Skeletal muscle tissue (tissue), 5 donors: ENCODE results near the gene DIMT1. TPM values are rescaled to one million over a fixed set of nuclear protein-coding genes. Genes with fewer than 3 reads are reported as not detected.

Source experiments
- H3K27ac ChIP-seq: one replicate; pipeline ENCODE4 v1.7.0; 2013; ENCODE audit warnings: mild to moderate bottlenecking, low read depth, low read length, inconsistent platforms
- H3K27me3 ChIP-seq, 3 donors: one replicate each; pipeline ENCODE4 v1.7.0; 2013; ENCODE audit warnings: low read length in 3 of 3; ENCODE audit not compliant: control insufficient read depth in 3 of 3, insufficient read depth in 3 of 3
- H3K36me3 ChIP-seq, 3 donors: one replicate each; pipeline ENCODE4 v1.7.0; 2013; ENCODE audit warnings: low read length in 3 of 3; ENCODE audit not compliant: control insufficient read depth in 3 of 3, insufficient read depth in 3 of 3
- H3K4me1 ChIP-seq, 3 donors: one replicate each; pipeline ENCODE4 v1.7.0; 2013; ENCODE audit warnings: low read length in 3 of 3, mild to moderate bottlenecking in 3 of 3; ENCODE audit not compliant: control insufficient read depth in 3 of 3, insufficient read depth in 3 of 3
- H3K4me3 ChIP-seq, 3 donors: one replicate each; pipeline ENCODE4 v1.7.0; 2013; ENCODE audit warnings: low read length in 3 of 3
- H3K9ac ChIP-seq, 3 donors: one replicate each; pipeline ENCODE4 v1.7.0; 2013; ENCODE audit warnings: low read length in 3 of 3, mild to moderate bottlenecking in 3 of 3, moderate library complexity in 2 of 3, low read depth in 1 of 3
- H3K9me3 ChIP-seq, 3 donors: one replicate each; pipeline ENCODE4 v1.7.0; 2013; ENCODE audit warnings: low read length in 3 of 3; ENCODE audit not compliant: control insufficient read depth in 3 of 3
- small RNA-seq: library from RNA; depleted of rRNA; stranded (forward); fragments of <200 nt; gene quantifications from one replicate; pipeline ENCODE3, GENCODE V24; 2014
- total RNA-seq: library from RNA; depleted of rRNA; stranded (reverse); fragments of >200 nt; gene quantifications from one replicate; pipeline ENCODE4 v1.2.3, GENCODE V29; 2014
- donor health status: Osteomylitis.

DIMT1 gene
- total RNA-seq, 1 donor from 2014 or later, result 13.0 TPM

GRCh38 chr5:62342476-62342837 lies 61.2 kb downstream of the DIMT1 start:
- H3K36me3 ChIP-seq, result no peaks in the 10 kb centered on the region
- no peak overlapping the region for H3K27ac ChIP-seq
- no peaks in the 10 kb centered on the region for H3K9me3 ChIP-seq
- no peak overlapping the region for H3K9ac ChIP-seq
- H3K27me3 ChIP-seq, result no peaks in the 10 kb centered on the region
- H3K4me3 ChIP-seq, result no peak overlapping the region
- H3K4me1 ChIP-seq, result no peaks in the 10 kb centered on the region

- H3K9me3 ChIP-seq, result no peaks in the 10 kb centered on the region
- H3K27me3 ChIP-seq, result no peaks in the 10 kb centered on the region
- H3K4me1 ChIP-seq, result no peaks in the 10 kb centered on the region
- no peaks in the 10 kb centered on the region for H3K36me3 ChIP-seq
- no peak overlapping the region for H3K9ac ChIP-seq
- no peak overlapping the region for H3K27ac ChIP-seq
- no peak overlapping the region for H3K4me3 ChIP-seq
Observed at GRCh38 chr5:62341783-62342475, 61.8 kb downstream of the DIMT1 start.

- H3K36me3 ChIP-seq, result no peaks in the 10 kb centered on the region
- H3K4me1 ChIP-seq, result no peaks in the 10 kb centered on the region
- H3K27me3 ChIP-seq, result no peaks in the 10 kb centered on the region
Observed at GRCh38 chr5:62340979-62341378, 62.7 kb downstream of the DIMT1 start.

GRCh38 chr5:62340392-62340791 lies 63.3 kb downstream of the DIMT1 start:
- Histone ChIP-seq H3K4me3 (no peak overlapping the region), H3K36me3 (no peaks in the 10 kb centered on the region), H3K9me3 (no peaks in the 10 kb centered on the region)

More at GRCh38 chr5:62340979-62341378, 62.7 kb downstream of the DIMT1 start:
- Histone ChIP-seq H3K9me3 (no peaks in the 10 kb centered on the region), H3K27ac (no peak overlapping the region), H3K9ac (no peak overlapping the region), H3K4me3 (no peak overlapping the region)

More at GRCh38 chr5:62340392-62340791, 63.3 kb downstream of the DIMT1 start:
- H3K4me1 ChIP-seq, result no peaks in the 10 kb centered on the region
- H3K9ac ChIP-seq, result no peak overlapping the region
- H3K27me3 ChIP-seq, result no peaks in the 10 kb centered on the region
- no peak overlapping the region for H3K27ac ChIP-seq

Small RNAs within 50 kb of the gene (small RNA-seq; reads per million reads assigned to genes)
- not detected for gene RNU6-661P

Other genes with a start within 250 kb of the DIMT1 start
- gene KIF2A, start 97.7 kb downstream of the DIMT1 start, total RNA-seq, result 30.3 TPM
- 30.3 TPM for gene IPO11, start 8.9 kb upstream of the DIMT1 start, total RNA-seq
- gene LRRC70, start 174.9 kb upstream of the DIMT1 start, total RNA-seq, result 5.7 TPM